Gastroesophageal sphincter (tissue), 3 donors: ENCODE data around the gene PPP1R16B.

Experiments
- EP300 ChIP-seq: sonication (generic); formaldehyde crosslinking; IDR thresholded peaks from one replicate; pipeline ENCODE4 v1.6.1; 2017; ENCODE audit warnings: antibody characterized with exemption, mild to moderate bottlenecking
- POLR2A ChIP-seq, 2 donors: fragments of 450-650 bp; IDR thresholded peaks; one replicate each; pipeline ENCODE4 v1.6.1; 2017; ENCODE audit warnings: antibody characterized with exemption in 2 of 2, mild to moderate bottlenecking in 2 of 2, moderate library complexity in 1 of 2
- POLR2AphosphoS5 ChIP-seq: sonication (generic); formaldehyde crosslinking; IDR thresholded peaks from one replicate; pipeline ENCODE4 v1.6.1; 2017; ENCODE audit warnings: antibody characterized with exemption
- TF ChIP-seq, protein P1 (sequence below), 4 experiments: fragments of 200-600 bp in 2 of 4; fragments of 450-650 bp in 2 of 4; sonication (generic) in 1 of 4; IDR thresholded peaks; one replicate each; pipeline ENCODE4 v1.5.1; 2017 to 2019; ENCODE audit warnings: antibody characterized with exemption in 4 of 4, mild to moderate bottlenecking in 2 of 4, moderate library complexity in 2 of 4

DNA sequence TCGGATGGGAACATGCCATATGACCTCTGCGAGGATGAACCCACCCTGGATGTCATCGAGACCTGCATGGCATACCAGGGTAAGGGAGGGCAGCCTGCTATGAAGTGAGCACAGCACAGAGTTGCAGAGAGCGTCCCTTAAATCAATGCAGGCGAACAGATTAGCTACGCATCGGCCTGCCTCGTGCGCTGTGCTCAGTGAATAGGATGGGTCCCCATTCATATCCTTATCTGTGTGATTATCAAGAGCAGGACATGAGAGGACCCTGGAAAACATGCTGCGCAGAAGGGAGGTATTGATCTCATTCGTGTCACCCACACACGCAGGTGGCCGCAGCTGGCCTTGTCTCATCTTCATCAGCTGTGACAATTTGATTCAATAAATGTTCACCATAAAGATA lies 95.1 kb downstream of the PPP1R16B start:
- TF ChIP-seq POLR2AphosphoS5 (no peak), POLR2A (IDR thresholded peaks at IDR 0.05) (no peak), EP300 (no peak)
- TF ChIP-seq, protein P1, sequence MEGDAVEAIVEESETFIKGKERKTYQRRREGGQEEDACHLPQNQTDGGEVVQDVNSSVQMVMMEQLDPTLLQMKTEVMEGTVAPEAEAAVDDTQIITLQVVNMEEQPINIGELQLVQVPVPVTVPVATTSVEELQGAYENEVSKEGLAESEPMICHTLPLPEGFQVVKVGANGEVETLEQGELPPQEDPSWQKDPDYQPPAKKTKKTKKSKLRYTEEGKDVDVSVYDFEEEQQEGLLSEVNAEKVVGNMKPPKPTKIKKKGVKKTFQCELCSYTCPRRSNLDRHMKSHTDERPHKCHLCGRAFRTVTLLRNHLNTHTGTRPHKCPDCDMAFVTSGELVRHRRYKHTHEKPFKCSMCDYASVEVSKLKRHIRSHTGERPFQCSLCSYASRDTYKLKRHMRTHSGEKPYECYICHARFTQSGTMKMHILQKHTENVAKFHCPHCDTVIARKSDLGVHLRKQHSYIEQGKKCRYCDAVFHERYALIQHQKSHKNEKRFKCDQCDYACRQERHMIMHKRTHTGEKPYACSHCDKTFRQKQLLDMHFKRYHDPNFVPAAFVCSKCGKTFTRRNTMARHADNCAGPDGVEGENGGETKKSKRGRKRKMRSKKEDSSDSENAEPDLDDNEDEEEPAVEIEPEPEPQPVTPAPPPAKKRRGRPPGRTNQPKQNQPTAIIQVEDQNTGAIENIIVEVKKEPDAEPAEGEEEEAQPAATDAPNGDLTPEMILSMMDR (IDR thresholded peaks at IDR 0.05) = no peak
